ENCODE results near the gene FSD1L. TPM values are rescaled to one million over a fixed set of nuclear protein-coding genes. Genes with fewer than 3 reads are reported as not detected.

Gene FSD1L
- total RNA-seq, 1 experiment from 2014 or later: 5.5 TPM

DNA sequence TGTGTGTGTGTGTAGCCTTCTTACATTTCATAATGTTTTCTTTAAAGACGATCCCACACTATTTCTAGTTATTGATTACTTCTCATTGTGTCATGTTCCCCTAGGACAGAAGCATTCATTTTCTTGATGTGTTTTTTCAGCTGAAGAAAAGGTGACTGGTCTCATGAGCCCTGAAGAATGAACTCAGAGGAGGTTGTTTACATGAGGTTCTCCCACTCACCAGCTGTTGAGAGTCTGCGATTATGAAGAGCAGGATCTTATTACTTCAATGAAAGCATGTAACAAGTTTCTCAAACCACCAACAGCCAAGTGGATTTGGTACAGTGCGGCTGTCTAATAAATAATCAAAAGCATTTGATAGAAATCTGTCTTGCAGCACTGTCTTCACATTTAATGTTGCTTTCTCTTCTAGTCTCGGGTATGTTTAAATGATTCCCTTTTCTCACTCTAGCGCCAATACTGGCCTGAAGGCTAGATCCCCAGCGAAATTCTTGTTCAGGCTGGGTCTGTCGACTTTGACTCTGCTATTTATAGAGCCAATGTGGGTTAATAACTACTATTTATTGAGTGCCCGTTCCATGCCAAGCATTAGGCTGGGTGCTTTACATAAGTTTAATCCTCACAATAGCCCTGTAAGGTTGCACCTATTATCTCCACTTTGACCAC is 9.6 kb upstream of the FSD1L start:
- H3K27me3 ChIP-seq (ENCODE audit: insufficient read depth, low read length): no peaks in the 10 kb centered on the region
- no peak overlapping the region for H3K9ac ChIP-seq (ENCODE audit: extremely low read depth, insufficient read length, low read length)
- no peak overlapping the region for H2BK20ac ChIP-seq (ENCODE audit: low read depth, low read length, poor library complexity, severe bottlenecking)
- no peak for DNase-seq
- H3K27ac ChIP-seq (ENCODE audit: insufficient read length, low read depth, low read length): no peak overlapping the region
- no peaks in the 10 kb centered on the region for H3K9me3 ChIP-seq (ENCODE audit: control insufficient read depth, low read depth, low read length)
- no peak overlapping the region for H3K4ac ChIP-seq (ENCODE audit: low read depth, low read length)
- no peaks in the 10 kb centered on the region for H3K79me1 ChIP-seq (ENCODE audit: insufficient read depth, low read depth, low read length, poor library complexity, severe bottlenecking)
- no peak overlapping the region for H3K4me3 Mint-ChIP-seq
- no peaks in the 10 kb centered on the region for H3K4me1 ChIP-seq (ENCODE audit: insufficient read depth, low read length)
- no peak overlapping the region for H2AK5ac ChIP-seq (ENCODE audit: insufficient read length, low read length)
- no peak overlapping the region for H2BK12ac ChIP-seq (ENCODE audit: insufficient read length, low read depth, low read length)
- no CpG with 5 or more reads among the region's 8 CpGs for WGBS (ENCODE audit: extremely low coverage, insufficient read length, low lambda C conversion rate)
- no peak overlapping the region for H2BK15ac ChIP-seq (ENCODE audit: low read depth, low read length)
- H3K79me2 ChIP-seq (ENCODE audit: insufficient read depth, low read length): no peaks in the 10 kb centered on the region
- peaks cover 0 to 9% (median 3%) of the 10 kb centered on the region in 3 experiments; a peak in 2 of 7 replicates for H3K36me3 Mint-ChIP-seq (ENCODE audit: insufficient read depth in 1 of 3, low read depth in 3 of 3)
- no peak overlapping the region for H3K23ac ChIP-seq (ENCODE audit: insufficient read length, low read depth, low read length)
- TF ChIP-seq, protein P1, sequence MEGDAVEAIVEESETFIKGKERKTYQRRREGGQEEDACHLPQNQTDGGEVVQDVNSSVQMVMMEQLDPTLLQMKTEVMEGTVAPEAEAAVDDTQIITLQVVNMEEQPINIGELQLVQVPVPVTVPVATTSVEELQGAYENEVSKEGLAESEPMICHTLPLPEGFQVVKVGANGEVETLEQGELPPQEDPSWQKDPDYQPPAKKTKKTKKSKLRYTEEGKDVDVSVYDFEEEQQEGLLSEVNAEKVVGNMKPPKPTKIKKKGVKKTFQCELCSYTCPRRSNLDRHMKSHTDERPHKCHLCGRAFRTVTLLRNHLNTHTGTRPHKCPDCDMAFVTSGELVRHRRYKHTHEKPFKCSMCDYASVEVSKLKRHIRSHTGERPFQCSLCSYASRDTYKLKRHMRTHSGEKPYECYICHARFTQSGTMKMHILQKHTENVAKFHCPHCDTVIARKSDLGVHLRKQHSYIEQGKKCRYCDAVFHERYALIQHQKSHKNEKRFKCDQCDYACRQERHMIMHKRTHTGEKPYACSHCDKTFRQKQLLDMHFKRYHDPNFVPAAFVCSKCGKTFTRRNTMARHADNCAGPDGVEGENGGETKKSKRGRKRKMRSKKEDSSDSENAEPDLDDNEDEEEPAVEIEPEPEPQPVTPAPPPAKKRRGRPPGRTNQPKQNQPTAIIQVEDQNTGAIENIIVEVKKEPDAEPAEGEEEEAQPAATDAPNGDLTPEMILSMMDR (conservative IDR thresholded peaks at IDR 0.05): no peak
- no peak overlapping the region for H2BK5ac ChIP-seq (ENCODE audit: insufficient read length, low read length)
- H3K27ac Mint-ChIP-seq: no peak overlapping the region
- no peak overlapping the region for H3K14ac ChIP-seq (ENCODE audit: insufficient read depth, low read length)
- H4K20me1 ChIP-seq (ENCODE audit: control insufficient read depth, insufficient read depth, insufficient read length): no peaks in the 10 kb centered on the region
- H3K9me3 Mint-ChIP-seq: peaks cover 0 to 5% of the 10 kb centered on the region in 2 experiments; a peak in 4 of 5 replicates
- no peak overlapping the region for H2AFZ ChIP-seq (ENCODE audit: low read length)
- H3K56ac ChIP-seq (ENCODE audit: insufficient read length, low read depth, low read length): no peak overlapping the region
- no peaks in the 10 kb centered on the region for H3K23me2 ChIP-seq (ENCODE audit: insufficient read length, low read depth, low read length, poor library complexity, severe bottlenecking)
- no peak overlapping the region for H4K5ac ChIP-seq (ENCODE audit: insufficient read length, low read depth, low read length)
- no peak overlapping the region for H3K4me2 ChIP-seq (ENCODE audit: insufficient read depth, insufficient read length, low read length)
- H3K18ac ChIP-seq (ENCODE audit: insufficient read length, low read depth, low read length): no peak overlapping the region
- H2BK120ac ChIP-seq (ENCODE audit: low read depth, low read length, poor library complexity, severe bottlenecking): no peak overlapping the region
- no peak overlapping the region for H4K8ac ChIP-seq (replicated peaks; ENCODE audit: insufficient read length, low read depth, low read length)
- H3K4me1 Mint-ChIP-seq: peaks cover 12% of the 10 kb centered on the region in 2 experiments
- H3K27me3 Mint-ChIP-seq (ENCODE audit: low read depth): no peaks in the 10 kb centered on the region; the same call in 1 of the 2 replicates
- H3T11ph ChIP-seq (ENCODE audit: low read length): no peak overlapping the region
- H4K91ac ChIP-seq (ENCODE audit: insufficient read length, low read depth, low read length): no peak overlapping the region

All from H9 (cell line).